ENCODE data around the gene BCL2A1.

- TF ChIP-seq REST (IDR thresholded peaks at IDR 0.05; ENCODE audit: insufficient read depth in 1 of 2, low read depth in 2 of 2, low read length in 2 of 2) (no peak), POLR2AphosphoS5 (IDR thresholded peaks at IDR 0.05; ENCODE audit: low read depth, low read length) (no peak)
These were observed 16.3 kb downstream of the BCL2A1 start for GRCh38 chr15:79954661-79955060.

All from PFSK-1 (cell line).